ENCODE results near the gene ZSCAN31. TPM values are rescaled to one million over a fixed set of nuclear protein-coding genes. Genes with fewer than 3 reads are reported as not detected.

Gene ZSCAN31
- total and polyA plus RNA-seq, 9 of the 15 experiments (the other 6 are each of a cell fraction or from before 2014, with no cell fraction given): 3.9 to 12.1 (median 7.0) TPM

DNA sequence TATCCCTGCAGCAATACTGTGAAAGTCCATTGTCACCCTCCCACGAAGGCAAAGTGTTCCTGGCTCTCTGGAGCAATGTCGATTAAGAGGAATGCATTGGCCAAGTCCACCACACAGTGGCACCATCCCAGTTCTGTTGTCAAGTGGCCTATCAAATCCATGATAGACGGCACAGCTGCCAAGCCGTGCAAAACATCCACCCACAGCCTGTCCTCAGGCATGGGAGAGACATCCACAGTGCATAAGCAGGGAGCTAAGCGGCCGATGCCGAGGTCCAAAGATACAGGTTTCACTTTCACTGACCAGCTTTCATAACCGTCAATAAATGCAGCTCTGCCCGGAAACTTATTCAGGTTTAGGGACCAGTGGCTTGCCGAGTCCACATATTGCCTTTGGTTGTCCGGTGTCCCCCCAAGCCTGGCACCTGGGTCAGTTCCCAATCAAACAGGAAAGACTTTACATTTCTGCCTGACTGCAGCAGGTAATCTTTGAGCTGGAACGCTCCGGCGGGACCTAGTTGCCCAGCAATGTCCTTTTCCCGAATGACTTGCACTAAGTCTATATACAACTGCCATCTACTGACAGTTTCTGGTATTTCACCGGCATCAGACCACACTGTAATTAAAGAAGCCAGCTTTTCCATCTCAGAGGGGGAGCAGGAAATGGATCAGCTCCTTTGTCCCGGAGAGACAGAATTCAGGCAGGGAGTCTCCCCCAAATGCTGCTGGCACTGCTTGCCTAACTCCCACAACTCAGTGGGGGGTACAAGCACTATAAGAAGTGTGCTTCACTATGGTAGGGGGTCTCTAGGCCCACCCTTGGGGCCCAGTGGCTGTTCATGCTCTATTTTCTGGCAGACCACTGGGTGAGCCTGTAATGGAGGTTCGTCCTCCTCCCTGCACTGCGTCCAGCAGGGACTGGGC is 20.1 kb upstream of the ZSCAN31 start (continued):
- TF ChIP-seq CEBPG (CRISPR knock-in tag; IDR thresholded peaks at IDR 0.05) (peak; percentile 29), CEBPG (tag; conservative IDR thresholded peaks at IDR 0.05 in 1 of 2, IDR thresholded peaks at IDR 0.05 in 1 of 2) (peak in 1 of 2 experiments; percentile 44; a peak in 1 of 4 replicates), RBM22 (IDR thresholded peaks at IDR 0.05; ENCODE audit: low read depth, low read length, poor library complexity, severe bottlenecking) (no peak), ELF4 (CRISPR knock-in tag; IDR thresholded peaks at IDR 0.05) (no peak), SMAD1 (IDR thresholded peaks at IDR 0.05; ENCODE audit: low read depth, low read length, partially characterized antibody) (no peak), CREB5 (CRISPR knock-in tag; IDR thresholded peaks at IDR 0.05) (no peak), NELFE (IDR thresholded peaks at IDR 0.05; ENCODE audit: insufficient read depth, insufficient read length) (no peak), RBM14 (IDR thresholded peaks at IDR 0.05; ENCODE audit: borderline replicate concordance, insufficient read depth, low read depth, low read length) (no peak), PHB (CRISPR knock-in tag; IDR thresholded peaks at IDR 0.05) (no peak), MAZ (CRISPR knock-in tag; conservative IDR thresholded peaks at IDR 0.05 in 1 of 2, IDR thresholded peaks at IDR 0.05 in 1 of 2) (peak in 1 of 2 experiments; percentile 43; a peak in 2 of 4 replicates), TCFL5 (CRISPR knock-in tag; conservative IDR thresholded peaks at IDR 0.05) (no peak), ATF7 (IDR thresholded peaks at IDR 0.05) (peak; percentile 68; the same call in 1 of the 2 replicates)
- TF ChIP-seq, protein P1, sequence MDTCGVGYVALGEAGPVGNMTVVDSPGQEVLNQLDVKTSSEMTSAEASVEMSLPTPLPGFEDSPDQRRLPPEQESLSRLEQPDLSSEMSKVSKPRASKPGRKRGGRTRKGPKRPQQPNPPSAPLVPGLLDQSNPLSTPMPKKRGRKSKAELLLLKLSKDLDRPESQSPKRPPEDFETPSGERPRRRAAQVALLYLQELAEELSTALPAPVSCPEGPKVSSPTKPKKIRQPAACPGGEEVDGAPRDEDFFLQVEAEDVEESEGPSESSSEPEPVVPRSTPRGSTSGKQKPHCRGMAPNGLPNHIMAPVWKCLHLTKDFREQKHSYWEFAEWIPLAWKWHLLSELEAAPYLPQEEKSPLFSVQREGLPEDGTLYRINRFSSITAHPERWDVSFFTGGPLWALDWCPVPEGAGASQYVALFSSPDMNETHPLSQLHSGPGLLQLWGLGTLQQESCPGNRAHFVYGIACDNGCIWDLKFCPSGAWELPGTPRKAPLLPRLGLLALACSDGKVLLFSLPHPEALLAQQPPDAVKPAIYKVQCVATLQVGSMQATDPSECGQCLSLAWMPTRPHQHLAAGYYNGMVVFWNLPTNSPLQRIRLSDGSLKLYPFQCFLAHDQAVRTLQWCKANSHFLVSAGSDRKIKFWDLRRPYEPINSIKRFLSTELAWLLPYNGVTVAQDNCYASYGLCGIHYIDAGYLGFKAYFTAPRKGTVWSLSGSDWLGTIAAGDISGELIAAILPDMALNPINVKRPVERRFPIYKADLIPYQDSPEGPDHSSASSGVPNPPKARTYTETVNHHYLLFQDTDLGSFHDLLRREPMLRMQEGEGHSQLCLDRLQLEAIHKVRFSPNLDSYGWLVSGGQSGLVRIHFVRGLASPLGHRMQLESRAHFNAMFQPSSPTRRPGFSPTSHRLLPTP (IDR thresholded peaks at IDR 0.05; ENCODE audit: borderline replicate concordance, extremely low read depth, insufficient read length): no peak
- TF ChIP-seq, protein P2, sequence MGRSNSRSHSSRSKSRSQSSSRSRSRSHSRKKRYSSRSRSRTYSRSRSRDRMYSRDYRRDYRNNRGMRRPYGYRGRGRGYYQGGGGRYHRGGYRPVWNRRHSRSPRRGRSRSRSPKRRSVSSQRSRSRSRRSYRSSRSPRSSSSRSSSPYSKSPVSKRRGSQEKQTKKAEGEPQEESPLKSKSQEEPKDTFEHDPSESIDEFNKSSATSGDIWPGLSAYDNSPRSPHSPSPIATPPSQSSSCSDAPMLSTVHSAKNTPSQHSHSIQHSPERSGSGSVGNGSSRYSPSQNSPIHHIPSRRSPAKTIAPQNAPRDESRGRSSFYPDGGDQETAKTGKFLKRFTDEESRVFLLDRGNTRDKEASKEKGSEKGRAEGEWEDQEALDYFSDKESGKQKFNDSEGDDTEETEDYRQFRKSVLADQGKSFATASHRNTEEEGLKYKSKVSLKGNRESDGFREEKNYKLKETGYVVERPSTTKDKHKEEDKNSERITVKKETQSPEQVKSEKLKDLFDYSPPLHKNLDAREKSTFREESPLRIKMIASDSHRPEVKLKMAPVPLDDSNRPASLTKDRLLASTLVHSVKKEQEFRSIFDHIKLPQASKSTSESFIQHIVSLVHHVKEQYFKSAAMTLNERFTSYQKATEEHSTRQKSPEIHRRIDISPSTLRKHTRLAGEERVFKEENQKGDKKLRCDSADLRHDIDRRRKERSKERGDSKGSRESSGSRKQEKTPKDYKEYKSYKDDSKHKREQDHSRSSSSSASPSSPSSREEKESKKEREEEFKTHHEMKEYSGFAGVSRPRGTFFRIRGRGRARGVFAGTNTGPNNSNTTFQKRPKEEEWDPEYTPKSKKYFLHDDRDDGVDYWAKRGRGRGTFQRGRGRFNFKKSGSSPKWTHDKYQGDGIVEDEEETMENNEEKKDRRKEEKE (IDR thresholded peaks at IDR 0.05; ENCODE audit: borderline replicate concordance in 1 of 2, control insufficient read depth in 1 of 2, low read depth in 2 of 2, low read length in 1 of 2): no peak
- TF ChIP-seq, protein P3, sequence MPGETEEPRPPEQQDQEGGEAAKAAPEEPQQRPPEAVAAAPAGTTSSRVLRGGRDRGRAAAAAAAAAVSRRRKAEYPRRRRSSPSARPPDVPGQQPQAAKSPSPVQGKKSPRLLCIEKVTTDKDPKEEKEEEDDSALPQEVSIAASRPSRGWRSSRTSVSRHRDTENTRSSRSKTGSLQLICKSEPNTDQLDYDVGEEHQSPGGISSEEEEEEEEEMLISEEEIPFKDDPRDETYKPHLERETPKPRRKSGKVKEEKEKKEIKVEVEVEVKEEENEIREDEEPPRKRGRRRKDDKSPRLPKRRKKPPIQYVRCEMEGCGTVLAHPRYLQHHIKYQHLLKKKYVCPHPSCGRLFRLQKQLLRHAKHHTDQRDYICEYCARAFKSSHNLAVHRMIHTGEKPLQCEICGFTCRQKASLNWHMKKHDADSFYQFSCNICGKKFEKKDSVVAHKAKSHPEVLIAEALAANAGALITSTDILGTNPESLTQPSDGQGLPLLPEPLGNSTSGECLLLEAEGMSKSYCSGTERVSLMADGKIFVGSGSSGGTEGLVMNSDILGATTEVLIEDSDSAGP (CRISPR knock-in tag; IDR thresholded peaks at IDR 0.05): no peak

Data from K562 (cell line).